ENCODE data around the gene MARVELD2. TPM values are rescaled to one million over a fixed set of nuclear protein-coding genes. Genes with fewer than 3 reads are reported as not detected.

The MARVELD2 gene
- total and polyA plus RNA-seq, 2 of the 13 experiments (the other 11 are each of a cell fraction or from before 2014, with no cell fraction given): 11.1 to 15.4 TPM

DNA sequence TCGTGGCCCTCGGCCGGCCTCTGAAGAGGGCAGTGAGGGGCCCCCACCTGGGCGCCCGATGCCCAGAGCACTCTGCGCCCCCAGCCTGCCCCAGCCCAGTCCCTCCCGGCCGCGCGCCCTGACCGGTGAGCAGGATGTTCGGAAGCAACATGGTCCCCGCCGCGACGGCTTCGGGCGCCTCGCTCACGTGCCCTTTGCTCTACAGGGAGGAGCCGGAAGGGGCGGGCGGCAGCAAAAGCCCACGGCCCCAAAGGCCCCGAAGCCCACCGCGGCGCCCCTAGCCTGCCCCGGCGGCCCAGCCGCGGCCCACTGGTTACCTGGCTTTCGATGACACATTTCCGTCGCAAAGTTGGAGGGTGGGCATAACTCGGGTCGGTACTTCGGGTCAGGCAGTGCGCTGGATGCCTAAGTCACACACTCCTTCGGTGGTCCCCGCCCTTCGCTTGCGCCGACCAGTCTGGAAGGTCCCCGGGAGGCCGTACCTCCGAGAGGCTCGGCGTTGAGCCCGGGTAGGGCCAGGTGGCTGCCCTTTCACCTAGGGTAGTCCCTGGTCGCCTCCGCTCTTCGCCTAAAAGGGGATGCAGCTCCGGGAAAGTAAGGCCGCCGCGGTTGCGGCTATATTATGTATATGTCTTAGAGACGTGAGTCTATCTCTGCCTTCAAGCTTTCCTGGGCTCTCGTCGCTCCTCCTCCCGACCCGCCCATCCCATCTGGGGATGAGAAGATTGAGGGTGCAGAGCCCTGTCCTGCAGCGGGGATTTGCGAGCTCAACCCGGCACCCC, 45.4 kb upstream of the MARVELD2 start, which contains the start of the genes AK6, RAD17 and TAF9 (continued):
- TF ChIP-seq, protein P1, sequence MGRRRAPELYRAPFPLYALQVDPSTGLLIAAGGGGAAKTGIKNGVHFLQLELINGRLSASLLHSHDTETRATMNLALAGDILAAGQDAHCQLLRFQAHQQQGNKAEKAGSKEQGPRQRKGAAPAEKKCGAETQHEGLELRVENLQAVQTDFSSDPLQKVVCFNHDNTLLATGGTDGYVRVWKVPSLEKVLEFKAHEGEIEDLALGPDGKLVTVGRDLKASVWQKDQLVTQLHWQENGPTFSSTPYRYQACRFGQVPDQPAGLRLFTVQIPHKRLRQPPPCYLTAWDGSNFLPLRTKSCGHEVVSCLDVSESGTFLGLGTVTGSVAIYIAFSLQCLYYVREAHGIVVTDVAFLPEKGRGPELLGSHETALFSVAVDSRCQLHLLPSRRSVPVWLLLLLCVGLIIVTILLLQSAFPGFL (CRISPR knock-in tag; IDR thresholded peaks at IDR 0.05): no peak
- TF ChIP-seq ZNF703 (CRISPR knock-in tag; IDR thresholded peaks at IDR 0.05; ENCODE audit: borderline replicate concordance): no peak; the same call in 1 of the 2 replicates
- TF ChIP-seq, protein P2, sequence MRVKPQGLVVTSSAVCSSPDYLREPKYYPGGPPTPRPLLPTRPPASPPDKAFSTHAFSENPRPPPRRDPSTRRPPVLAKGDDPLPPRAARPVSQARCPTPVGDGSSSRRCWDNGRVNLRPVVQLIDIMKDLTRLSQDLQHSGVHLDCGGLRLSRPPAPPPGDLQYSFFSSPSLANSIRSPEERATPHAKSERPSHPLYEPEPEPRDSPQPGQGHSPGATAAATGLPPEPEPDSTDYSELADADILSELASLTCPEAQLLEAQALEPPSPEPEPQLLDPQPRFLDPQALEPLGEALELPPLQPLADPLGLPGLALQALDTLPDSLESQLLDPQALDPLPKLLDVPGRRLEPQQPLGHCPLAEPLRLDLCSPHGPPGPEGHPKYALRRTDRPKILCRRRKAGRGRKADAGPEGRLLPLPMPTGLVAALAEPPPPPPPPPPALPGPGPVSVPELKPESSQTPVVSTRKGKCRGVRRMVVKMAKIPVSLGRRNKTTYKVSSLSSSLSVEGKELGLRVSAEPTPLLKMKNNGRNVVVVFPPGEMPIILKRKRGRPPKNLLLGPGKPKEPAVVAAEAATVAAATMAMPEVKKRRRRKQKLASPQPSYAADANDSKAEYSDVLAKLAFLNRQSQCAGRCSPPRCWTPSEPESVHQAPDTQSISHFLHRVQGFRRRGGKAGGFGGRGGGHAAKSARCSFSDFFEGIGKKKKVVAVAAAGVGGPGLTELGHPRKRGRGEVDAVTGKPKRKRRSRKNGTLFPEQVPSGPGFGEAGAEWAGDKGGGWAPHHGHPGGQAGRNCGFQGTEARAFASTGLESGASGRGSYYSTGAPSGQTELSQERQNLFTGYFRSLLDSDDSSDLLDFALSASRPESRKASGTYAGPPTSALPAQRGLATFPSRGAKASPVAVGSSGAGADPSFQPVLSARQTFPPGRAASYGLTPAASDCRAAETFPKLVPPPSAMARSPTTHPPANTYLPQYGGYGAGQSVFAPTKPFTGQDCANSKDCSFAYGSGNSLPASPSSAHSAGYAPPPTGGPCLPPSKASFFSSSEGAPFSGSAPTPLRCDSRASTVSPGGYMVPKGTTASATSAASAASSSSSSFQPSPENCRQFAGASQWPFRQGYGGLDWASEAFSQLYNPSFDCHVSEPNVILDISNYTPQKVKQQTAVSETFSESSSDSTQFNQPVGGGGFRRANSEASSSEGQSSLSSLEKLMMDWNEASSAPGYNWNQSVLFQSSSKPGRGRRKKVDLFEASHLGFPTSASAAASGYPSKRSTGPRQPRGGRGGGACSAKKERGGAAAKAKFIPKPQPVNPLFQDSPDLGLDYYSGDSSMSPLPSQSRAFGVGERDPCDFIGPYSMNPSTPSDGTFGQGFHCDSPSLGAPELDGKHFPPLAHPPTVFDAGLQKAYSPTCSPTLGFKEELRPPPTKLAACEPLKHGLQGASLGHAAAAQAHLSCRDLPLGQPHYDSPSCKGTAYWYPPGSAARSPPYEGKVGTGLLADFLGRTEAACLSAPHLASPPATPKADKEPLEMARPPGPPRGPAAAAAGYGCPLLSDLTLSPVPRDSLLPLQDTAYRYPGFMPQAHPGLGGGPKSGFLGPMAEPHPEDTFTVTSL (CRISPR knock-in tag; IDR thresholded peaks at IDR 0.05; ENCODE audit: borderline replicate concordance): peak; percentile 70
- TF ChIP-seq ZNF75D (CRISPR knock-in tag; IDR thresholded peaks at IDR 0.05; ENCODE audit: borderline replicate concordance): no peak
- TF ChIP-seq ZFP36 (IDR thresholded peaks at IDR 0.05; ENCODE audit: borderline replicate concordance, low read depth, low read length, partially characterized antibody): no peak
- peak; percentile 65; the same call in 1 of the 2 replicates for TF ChIP-seq RFXAP (CRISPR knock-in tag; IDR thresholded peaks at IDR 0.05; ENCODE audit: borderline replicate concordance)
- TF ChIP-seq ZMYM2 (CRISPR knock-in tag; IDR thresholded peaks at IDR 0.05): no peak
- TF ChIP-seq, protein P3, sequence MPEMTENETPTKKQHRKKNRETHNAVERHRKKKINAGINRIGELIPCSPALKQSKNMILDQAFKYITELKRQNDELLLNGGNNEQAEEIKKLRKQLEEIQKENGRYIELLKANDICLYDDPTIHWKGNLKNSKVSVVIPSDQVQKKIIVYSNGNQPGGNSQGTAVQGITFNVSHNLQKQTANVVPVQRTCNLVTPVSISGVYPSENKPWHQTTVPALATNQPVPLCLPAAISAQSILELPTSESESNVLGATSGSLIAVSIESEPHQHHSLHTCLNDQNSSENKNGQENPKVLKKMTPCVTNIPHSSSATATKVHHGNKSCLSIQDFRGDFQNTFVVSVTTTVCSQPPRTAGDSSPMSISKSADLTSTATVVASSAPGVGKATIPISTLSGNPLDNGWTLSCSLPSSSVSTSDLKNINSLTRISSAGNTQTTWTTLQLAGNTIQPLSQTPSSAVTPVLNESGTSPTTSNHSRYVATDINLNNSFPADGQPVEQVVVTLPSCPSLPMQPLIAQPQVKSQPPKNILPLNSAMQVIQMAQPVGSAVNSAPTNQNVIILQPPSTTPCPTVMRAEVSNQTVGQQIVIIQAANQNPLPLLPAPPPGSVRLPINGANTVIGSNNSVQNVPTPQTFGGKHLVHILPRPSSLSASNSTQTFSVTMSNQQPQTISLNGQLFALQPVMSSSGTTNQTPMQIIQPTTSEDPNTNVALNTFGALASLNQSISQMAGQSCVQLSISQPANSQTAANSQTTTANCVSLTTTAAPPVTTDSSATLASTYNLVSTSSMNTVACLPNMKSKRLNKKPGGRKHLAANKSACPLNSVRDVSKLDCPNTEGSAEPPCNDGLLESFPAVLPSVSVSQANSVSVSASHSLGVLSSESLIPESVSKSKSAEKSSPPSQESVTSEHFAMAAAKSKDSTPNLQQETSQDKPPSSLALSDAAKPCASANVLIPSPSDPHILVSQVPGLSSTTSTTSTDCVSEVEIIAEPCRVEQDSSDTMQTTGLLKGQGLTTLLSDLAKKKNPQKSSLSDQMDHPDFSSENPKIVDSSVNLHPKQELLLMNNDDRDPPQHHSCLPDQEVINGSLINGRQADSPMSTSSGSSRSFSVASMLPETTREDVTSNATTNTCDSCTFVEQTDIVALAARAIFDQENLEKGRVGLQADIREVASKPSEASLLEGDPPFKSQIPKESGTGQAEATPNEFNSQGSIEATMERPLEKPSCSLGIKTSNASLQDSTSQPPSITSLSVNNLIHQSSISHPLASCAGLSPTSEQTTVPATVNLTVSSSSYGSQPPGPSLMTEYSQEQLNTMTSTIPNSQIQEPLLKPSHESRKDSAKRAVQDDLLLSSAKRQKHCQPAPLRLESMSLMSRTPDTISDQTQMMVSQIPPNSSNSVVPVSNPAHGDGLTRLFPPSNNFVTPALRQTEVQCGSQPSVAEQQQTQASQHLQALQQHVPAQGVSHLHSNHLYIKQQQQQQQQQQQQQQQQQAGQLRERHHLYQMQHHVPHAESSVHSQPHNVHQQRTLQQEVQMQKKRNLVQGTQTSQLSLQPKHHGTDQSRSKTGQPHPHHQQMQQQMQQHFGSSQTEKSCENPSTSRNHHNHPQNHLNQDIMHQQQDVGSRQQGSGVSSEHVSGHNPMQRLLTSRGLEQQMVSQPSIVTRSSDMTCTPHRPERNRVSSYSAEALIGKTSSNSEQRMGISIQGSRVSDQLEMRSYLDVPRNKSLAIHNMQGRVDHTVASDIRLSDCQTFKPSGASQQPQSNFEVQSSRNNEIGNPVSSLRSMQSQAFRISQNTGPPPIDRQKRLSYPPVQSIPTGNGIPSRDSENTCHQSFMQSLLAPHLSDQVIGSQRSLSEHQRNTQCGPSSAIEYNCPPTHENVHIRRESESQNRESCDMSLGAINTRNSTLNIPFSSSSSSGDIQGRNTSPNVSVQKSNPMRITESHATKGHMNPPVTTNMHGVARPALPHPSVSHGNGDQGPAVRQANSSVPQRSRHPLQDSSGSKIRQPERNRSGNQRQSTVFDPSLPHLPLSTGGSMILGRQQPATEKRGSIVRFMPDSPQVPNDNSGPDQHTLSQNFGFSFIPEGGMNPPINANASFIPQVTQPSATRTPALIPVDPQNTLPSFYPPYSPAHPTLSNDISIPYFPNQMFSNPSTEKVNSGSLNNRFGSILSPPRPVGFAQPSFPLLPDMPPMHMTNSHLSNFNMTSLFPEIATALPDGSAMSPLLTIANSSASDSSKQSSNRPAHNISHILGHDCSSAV (CRISPR knock-in tag; IDR thresholded peaks at IDR 0.05; ENCODE audit: borderline replicate concordance): no peak
- peak; percentile 83; the same call in 1 of the 2 replicates for TF ChIP-seq ZNF34 (CRISPR knock-in tag; IDR thresholded peaks at IDR 0.05; ENCODE audit: borderline replicate concordance)
- no peak for TF ChIP-seq RFX1 (IDR thresholded peaks at IDR 0.05)
- peak; percentile 82 for TF ChIP-seq HOXD1 (CRISPR knock-in tag; IDR thresholded peaks at IDR 0.05)
- TF ChIP-seq EZH2 (conservative IDR thresholded peaks at IDR 0.05; ENCODE audit: low read depth, low read length): no peak

Measured in HepG2 (cell line).